Kidney glomerular epithelial cell (primary cell): Measurements from ENCODE around the gene SMIM8.

Source experiments
- DNase-seq: peaks from one replicate; lab custom pipeline; 2025; lab: John Stamatoyannopoulos, UW

Gene SMIM8

DNA sequence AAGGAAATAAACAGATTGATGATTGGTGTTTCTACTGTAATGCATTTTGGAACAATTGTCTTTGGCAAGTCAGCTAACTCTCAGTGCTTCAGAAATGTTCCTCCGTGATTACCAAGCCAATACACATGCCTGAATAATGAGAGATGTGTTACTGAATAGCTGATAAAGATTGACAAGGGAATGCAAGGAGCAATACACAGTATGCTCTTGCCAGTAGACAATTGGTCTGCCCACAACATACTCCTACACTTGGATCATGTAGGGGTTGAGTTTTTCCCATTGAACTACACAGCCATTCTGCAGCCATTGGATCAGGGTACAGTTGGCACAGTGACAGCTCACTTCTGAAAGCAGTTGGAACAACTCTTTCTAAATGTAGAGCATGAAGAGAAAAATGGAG lies 12.3 kb downstream of the SMIM8 start:
- no peak for DNase-seq

DNA sequence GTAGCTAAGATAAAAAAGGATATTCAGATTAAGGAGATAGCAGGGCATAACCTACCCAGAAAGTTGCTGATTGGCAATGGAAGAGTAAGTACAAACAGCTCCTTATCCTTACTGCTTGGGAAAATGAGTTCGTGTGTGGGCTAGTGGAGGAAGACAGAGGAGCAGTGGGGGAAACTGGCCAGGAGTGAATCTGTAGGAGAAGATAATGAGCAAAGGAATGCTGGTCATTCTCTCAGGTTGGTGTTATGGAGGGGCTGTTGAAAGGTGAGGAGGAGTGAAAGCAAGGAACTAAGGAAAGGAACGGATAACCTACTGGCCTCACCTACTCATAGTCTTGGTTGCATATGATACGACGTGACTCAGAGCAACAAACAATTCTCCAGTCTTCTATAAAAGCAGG lies 14.0 kb downstream of the SMIM8 start:
- DNase-seq = no peak

DNA sequence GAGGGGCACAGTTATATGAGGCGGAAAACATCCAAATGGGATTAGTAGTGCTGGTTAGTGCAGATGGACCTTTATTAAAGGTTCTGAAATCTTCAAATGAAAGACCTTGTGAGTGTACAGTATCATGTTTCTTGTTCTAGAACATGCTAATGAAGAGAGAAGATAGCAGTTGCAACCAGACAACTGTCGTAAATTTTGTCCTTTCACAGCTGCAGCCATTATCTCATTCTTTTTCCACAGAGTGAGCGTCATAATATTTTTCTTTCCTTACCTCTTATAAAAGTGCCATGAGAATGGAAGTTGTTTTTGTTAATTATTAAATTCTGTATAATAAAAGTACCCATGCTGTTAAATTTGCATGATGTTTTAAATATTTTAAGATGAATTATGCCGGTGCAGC lies 17.8 kb downstream of the SMIM8 start:
- DNase-seq = no peak

DNA sequence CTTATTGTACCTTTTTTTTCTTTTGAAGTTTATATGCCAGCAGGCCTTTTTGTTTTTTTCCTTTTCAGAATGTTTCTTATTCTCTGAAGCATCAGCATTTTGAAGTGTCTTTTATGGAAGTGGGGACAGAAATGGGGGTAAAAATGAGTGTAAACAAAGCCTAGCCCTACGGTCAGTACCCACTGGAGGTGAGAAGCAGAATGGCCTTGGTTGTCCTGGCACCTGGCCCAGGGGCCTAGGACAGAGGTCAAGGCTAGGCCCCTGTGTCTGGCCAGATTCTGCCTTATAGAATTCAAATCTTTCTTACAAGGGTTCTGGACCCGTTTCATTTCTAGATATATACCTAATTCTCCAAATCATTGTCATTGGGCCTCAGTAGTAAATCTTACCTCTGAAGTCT lies 18.8 kb downstream of the SMIM8 start:
- no peak for DNase-seq

DNA sequence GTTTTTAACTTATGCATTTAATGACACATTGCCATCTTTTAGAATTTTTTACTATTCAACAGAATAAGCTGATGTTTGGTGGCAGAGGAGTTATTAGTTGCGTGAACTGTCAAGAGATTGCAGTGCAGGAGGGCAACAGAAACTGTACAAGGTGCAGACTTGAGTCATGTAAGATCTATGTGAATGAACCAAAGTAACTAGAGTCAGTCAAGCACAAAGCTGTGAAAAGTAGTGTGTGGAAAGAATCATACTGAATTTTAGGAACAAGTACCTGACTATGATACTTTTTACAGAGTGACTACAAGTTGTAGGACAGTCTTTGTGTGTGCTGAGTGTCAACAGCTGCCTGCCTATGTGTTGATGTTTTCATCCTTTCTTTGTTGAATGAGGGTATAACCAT lies 19.5 kb downstream of the SMIM8 start:
- DNase-seq = peak; percentile 18

DNA sequence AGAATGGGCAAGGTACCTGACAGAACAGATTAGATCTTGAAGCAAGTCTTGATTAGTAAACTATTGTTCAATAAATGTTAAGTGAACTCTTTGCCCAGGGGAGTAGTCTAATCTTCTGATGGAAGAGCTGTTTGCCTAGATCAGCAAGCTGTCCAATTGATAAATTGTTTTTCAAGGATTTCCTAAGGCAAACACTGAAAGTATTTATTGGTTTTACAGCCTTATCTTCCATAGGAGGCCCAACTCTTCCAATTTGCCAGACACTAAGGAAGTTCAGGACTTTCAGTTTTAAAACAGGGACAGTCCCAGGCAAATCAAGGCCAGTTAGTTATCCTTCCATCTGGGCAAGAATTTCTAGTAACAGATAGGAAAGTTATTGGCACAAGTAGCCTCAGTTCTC lies 20.4 kb downstream of the SMIM8 start:
- no peak for DNase-seq

DNA sequence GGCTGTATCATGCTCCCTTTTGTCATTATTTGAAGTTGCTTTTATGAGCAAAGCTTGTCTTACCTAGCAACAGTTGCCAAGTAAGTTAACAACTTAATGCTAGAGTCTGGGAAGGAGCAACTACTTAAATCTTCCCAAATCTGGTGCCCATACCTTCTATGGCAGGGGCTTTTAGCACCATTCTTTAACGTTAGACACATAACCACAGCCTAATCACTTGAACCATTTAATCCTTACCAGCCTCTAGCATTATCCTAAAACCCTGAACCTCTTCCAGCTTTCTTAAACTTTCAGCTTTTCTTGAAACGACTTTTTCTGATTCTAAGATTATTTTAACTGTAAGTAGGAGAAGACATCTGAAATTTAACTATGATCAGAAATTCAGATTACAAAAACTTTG lies 22.3 kb downstream of the SMIM8 start, which contains the start of gene C6orf163:
C6orf163 (plus strand) TSS at position 83 of the 400 bp plus-strand sequence; CDS start at position 370, 287 bp downstream.
- DNase-seq = no peak

DNA sequence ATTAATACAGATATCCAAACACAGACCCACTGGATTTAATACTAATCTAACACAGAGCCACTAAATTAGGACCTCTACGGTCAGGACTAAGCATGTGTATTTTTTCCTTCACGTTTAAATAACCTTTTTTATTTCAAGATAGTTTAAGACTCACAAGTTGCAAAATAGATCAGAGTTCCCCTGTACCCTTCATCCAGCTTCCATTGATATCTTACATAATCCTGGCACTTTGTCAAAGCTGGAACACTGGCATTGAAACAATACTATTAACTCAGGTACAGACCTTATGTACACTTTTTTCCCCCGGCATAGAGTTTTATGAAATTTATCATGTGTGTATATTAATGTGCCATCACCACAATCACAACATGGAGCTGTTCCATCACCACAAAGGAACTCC lies 24.3 kb downstream of the SMIM8 start:
- no peak for DNase-seq

DNA sequence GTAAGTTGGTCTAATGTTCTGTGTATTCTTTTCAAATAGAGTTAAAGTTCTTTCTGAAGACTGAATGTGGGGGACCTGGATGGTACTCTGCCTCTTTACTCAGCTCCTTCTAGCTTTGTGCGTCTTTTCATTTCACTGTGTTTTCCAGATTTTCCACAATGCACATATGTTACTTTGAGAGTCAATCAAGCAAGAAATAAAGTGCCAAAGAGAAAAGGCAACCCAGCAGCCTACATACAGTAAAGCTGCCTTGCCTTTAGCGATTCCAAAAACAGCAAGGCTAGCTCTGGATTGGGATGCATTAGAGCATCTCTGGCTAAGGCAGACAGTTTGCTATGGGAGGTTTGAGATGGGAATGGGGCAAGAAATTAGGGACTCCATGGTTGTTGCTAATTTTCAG lies 27.5 kb downstream of the SMIM8 start:
- no peak for DNase-seq

DNA sequence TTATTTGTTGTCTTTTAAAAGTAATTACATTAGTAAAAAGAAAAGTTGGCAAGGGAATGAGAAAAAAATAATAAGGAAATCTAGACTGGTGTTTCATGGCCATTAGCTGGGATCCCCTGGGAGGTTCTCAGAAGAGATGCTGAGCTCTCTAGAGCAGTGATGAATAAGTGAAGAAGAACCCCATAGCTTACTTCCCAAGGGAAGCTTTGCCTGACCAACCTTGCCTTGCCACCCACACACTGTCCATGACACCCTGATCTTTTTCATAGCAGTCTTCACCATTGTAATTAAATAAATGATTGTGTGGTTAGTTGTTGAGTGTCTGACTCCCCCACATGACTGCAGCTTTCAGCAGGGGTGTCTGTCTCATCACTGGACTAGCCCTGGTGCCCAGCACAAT lies 28.1 kb downstream of the SMIM8 start:
- peak; percentile 80 for DNase-seq

DNA sequence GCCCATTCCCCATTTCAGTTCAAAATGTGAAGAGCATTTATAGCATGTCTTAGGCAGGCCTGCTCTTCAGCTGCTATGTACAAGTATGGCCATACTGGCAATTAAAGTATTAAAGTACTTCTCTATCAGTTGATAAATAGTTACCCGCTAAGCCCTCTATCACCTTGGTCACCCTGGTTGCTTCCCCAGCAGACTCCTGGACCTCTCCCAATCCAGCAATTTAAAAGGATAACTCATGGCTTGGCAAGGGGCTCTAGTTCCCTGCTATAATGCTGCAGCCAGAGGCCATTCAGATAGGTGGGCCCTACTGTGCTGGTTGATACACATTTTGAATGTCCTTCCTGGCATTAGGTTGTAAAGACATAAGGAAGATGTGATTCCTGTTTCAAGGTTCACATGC lies 29.2 kb downstream of the SMIM8 start:
- DNase-seq = no peak

DNA sequence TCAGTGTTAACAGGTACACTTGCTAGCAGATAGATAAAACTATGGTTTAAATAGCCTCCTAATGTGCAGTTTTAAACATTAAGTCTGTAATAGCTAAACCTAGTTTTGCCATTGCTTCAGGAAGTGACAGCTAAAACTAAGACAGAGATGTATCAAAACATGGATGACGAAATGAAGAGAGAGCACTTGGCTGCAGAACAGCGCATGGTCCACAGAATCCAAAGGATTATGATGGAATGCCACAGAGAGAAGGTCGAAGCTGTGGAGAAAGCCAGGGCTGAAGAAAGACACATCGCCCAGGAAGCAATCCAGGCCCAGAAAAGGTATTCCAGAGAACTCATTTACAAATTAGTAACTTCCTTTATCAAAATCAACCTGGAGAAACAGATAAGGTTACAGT lies 33.8 kb downstream of the SMIM8 start:
- no peak for DNase-seq

DNA sequence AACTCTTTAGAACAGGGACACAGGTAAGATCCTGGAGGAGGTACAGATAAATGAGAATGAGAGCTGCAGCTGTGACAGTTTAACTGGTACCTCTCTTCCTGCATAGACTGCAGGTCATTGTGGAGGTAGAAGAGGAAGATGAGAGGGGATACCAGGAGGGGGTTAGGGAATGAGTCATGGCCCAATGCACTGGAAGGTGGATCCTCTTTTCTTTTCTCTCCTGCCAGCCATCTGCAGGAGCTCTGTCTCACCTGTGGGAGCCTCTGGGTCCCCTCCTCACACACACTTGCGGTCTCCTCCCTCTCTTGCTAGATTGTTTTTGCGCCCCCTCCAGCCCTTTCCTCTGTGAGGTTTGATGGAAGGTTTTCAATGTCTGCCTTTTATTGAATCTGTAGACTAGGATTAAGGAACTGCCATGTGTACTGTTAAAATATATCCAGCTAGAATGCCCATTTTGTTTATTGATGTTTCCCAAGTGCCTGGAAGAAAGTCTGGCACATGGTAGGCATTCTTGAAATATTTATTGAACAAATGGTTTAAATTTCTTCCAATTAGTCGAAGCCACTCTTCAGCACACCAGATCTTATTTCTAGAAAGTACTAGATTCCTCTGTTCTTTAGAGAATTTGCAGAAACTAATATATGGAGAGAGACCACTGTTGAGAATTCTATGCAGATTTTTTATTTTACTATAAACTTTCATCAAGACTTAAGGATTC lies 35.2 kb downstream of the SMIM8 start:
- no peak for DNase-seq

DNA sequence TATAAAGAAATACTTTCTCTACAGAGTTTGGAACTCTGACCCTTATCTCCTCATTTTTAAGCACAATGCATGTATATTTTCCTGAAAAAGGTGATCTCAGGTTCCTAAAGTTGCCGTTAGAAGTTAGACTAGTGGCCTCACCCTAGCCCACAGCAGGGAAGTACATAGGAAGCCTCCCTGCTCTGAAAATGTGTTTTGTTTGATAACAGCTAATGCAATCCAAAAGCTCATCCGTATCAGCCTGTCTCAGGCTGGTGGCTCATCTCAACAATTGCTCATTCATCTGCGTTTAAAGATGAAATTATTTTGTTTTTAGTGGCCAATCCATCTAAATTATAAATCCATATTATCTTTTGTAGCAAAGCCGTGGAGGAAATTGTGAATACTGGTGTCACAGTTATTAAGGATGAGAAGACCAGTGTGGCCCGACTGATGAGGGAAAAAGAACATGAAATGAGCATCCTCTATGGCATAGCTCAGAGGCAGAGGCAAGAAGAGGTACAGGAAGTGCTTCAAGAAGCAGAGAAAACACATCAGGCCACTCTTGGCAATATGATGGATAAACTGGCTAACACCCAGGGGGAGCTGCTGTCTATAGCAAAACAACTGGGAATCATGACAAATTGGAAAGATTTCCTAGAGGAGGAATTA lies 42.3 kb downstream of the SMIM8 start:
- DNase-seq = no peak

DNA sequence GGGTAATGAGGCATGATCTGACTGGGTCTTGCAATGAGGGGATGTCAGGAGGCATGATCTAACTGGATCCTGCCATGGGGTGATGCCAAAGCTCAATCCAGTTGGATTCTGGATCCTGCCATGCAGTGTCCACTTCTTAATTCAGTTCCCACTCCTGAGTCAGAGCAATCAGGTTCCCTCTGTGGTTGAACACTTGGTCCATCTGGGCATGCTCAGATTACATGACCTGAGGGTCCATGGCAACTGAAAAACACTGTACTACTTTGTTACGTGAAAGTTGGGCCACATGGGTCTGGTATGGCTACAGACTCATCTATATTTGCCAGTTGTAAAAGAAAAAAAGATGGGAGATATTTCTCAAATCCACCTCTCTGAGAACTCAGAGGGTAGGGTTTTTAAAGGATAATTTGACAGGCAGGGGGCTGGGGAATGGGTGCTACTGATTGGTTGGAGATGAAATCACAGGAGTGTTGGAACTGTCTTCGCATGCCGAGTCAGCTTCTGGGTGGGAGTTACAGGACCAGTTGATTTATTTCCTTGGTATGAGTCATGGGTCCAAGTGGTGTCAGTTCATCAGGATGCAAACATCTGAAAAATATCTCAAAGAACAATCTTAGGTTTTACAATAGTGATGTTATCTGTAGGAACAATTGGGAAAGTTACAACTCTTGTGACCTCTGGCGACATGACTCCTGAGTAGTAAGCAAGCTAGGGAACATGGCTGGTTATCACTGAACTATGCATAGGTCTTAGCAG lies 43.9 kb downstream of the SMIM8 start:
- no peak for DNase-seq

DNA sequence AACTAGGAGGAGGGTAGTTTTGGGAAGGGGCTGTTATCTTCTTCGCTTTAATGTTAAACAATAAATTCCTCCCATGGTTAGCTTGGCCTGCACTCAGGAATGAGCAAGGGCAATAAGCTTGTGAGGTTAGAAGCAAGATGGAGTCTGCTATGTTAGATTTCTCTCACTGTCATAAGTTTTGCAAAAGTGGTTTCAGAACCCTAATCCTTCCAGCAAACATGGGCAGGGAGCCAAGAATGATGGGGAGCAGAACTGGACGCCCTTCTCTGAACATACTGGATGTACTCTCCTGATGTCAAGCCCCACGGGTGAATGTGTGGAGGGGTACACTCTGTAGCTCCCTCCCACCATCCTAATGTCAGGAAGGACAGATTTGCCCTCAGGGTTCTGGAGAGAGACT lies 44.5 kb downstream of the SMIM8 start:
- DNase-seq = no peak

DNA sequence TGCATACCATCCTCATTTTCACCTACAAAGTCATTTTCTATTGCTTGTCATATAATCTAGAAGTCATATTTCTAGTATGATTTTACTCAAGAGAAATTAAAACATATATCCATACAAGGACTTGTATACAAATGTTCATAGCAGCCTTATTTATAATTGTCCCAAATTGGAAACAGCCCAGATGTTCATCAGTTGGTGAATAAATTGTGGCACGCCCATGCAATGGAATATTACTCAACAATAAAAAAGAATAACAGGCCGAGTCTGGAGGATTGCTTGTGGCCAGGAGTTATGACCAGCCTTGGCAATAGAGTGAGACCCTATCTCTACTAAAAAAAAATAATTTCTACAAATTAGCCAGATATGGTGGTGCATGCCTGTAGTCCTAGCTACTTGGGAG lies 51.0 kb downstream of the SMIM8 start:
- DNase-seq = no peak

DNA sequence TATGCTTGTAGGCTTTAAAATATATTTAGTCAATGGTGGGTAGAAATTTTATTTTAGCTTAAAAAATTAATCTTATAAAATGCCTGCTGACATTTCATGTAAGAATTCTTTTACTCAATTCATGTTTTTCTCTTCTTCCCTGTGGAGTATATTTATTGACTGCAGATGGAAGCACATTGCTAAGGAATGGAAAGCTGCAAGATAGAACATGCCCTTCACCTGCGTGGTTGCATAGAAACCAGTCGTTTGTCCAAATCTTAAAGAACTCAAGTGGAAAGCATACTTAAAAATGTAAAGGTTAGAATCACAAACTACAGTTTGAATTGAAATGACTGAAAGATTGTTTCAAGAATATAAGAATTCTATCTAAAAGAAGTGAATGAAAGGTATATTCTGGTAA lies 52.9 kb downstream of the SMIM8 start:
- no peak for DNase-seq

DNA sequence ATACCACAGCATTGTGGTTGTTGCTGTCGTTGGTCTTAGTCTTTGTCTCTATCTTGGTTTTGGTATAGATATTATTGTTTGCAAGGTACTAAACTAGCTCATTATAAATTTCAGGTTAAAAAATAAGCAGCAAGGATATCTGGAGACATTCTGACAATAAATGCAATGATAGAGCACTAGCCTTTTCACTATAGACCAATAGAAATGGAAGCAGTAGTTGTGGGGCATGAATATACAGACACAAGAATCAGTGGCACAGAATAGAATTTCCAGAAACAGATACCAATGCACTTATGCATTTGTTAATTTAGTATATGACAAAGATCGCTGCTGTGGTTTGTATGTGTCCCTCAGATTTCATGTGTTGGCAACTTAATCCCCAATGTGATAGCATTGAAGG lies 54.3 kb downstream of the SMIM8 start:
- DNase-seq = no peak

DNA sequence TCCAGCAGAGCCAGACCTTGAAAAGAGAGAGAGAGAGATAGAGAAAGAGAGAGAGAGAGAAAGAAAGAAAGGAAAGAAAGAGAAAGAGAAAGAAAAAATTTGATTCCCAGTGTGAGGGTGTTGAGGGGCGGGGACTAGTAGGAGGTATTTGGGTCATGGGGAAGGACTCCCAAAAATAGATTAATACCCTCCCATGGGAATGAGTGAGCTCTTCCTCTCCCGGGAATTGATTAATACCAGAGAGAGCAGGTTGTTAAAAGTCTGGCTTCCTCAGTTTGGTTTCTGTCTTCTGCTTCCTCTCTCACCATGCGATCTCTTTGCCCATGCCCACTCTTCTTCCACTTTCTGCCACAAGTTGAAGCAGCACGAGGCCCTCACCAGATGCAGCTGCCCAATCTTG lies 56.6 kb downstream of the SMIM8 start:
- no peak for DNase-seq

DNA sequence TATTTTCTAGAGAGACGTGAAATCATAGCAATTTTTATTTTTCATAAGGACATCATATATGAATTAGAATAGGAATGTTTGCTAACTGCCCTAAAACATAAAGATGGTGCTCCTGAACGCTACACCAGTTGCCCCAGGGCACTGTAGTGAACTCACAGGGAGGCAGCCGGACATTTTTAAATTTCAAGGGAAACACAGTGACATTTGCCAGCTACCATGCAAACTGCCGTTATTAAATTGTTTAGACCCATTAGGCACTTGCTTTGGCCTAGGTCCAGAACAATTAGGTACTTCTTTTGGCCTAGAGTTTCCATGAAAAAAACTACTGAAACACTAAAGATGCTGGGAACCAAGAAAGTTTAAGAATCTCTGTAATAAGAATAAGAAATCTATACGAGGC lies 60.5 kb downstream of the SMIM8 start:
- DNase-seq = no peak

DNA sequence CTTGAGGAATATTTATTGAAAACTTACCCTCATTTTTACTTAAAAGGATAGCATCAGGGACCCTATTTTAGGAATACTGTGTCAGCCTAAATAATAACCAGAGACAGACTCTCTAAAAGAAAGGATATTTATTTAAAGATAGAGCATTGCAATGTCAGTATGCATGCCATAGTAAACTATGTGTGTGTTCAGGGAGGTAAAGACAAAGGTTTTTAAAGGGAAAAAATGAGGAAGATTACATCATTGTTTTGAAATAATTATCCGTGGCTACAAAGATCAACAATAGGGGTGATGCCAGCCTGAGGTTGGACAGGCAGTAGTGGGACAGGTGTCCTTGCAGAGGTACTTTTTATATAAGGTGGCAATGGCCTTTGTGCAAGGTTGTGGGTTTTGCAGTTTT lies 61.6 kb downstream of the SMIM8 start:
- no peak for DNase-seq

DNA sequence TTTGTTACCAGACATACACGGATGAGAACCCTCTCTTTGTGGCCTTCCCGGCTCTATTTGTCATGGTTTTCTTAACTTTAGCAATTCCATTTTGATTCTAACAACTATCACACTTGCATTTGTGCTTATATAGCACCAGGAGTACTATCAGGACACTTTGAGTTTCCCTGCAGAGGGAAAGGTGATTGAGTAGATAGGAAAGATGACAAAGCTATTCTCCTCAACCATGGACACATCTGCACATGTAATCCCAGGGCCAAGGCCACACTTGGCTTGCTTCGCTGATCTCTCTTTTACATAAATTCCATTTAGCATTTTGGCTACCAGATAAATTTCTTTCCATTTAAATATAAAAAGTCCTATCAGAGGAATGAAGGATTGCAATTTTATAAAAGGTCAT lies 62.1 kb downstream of the SMIM8 start:
- no peak for DNase-seq
